Loucy (cell line): ENCODE data around the gene ARHGAP42.

ENCODE experiments used
- H2AFZ ChIP-seq: fragments of 200-600 bp; sonication (generic); 2 replicates; pipeline ENCODE4 v1.6.0; 2016; ENCODE audit warnings: antibody characterized with exemption, mild to moderate bottlenecking, low read length, moderate library complexity
- H3F3A ChIP-seq: fragments of 200-600 bp; 2 replicates; pipeline ENCODE4 v1.6.0; 2016; ENCODE audit warnings: antibody characterized with exemption, low read depth, mild to moderate bottlenecking
- H3K27me3 ChIP-seq: fragments of 200-600 bp; sonication (generic); 2 replicates; pipeline ENCODE4 v1.6.1; 2014; ENCODE audit warnings: low read length, mild to moderate bottlenecking; ENCODE audit not compliant: insufficient read depth, poor library complexity, severe bottlenecking
- H3K36me3 ChIP-seq: fragments of 200-600 bp; sonication (generic); 2 replicates; pipeline ENCODE4 v1.6.1; 2016; ENCODE audit warnings: low read length; ENCODE audit not compliant: insufficient read depth
- H3K4me1 ChIP-seq: fragments of 200-600 bp; sonication (generic); 2 replicates; pipeline ENCODE4 v1.5.1; 2014; ENCODE audit warnings: low read length, mild to moderate bottlenecking; ENCODE audit not compliant: insufficient read depth, poor library complexity, severe bottlenecking
- H3K4me2 ChIP-seq: fragments of 200-600 bp; sonication (generic); 2 replicates; pipeline ENCODE4 v1.6.0; 2014; ENCODE audit warnings: antibody characterized with exemption, low read length, low read depth, mild to moderate bottlenecking; ENCODE audit not compliant: poor library complexity, severe bottlenecking
- H3K4me3 ChIP-seq: fragments of 200-600 bp; sonication (generic); 2 replicates; pipeline ENCODE4 v1.5.1; 2014; ENCODE audit warnings: low read length, mild to moderate bottlenecking, mixed read lengths; ENCODE audit not compliant: poor library complexity, severe bottlenecking
- H3K79me2 ChIP-seq: fragments of 200-600 bp; sonication (generic); 2 replicates; pipeline ENCODE4 v1.6.1; 2014; ENCODE audit warnings: low read length; ENCODE audit not compliant: insufficient read depth
- H3K9ac ChIP-seq: fragments of 200-600 bp; sonication (generic); 2 replicates; pipeline ENCODE4 v1.6.0; 2014; ENCODE audit warnings: mild to moderate bottlenecking, low read depth, low read length, moderate library complexity; ENCODE audit not compliant: poor library complexity, severe bottlenecking
- H3K9me2 ChIP-seq: fragments of 200-600 bp; sonication (generic); replicated peaks from 2 replicates; pipeline ENCODE4 v1.6.1; 2016; ENCODE audit warnings: low read depth, low read length, mixed read lengths
- H3K9me3 ChIP-seq: fragments of 200-600 bp; sonication (generic); 2 replicates; pipeline ENCODE4 v1.6.1; 2014; ENCODE audit warnings: mild to moderate bottlenecking, antibody characterized with exemption, low read length, low read depth; ENCODE audit not compliant: insufficient read depth
- H4K20me1 ChIP-seq: fragments of 200-600 bp; sonication (generic); 2 replicates; pipeline ENCODE4 v1.6.0; 2014; ENCODE audit warnings: antibody characterized with exemption, low read length, mild to moderate bottlenecking; ENCODE audit not compliant: insufficient read depth, poor library complexity, severe bottlenecking
- CTCF ChIP-seq: fragments of 200-600 bp; sonication (generic); conservative IDR thresholded peaks from 2 replicates; pipeline ENCODE4 v1.5.1; 2014; ENCODE audit warnings: mild to moderate bottlenecking, antibody characterized with exemption, low read length
- EZH2phosphoT487 ChIP-seq: fragments of 200-600 bp; IDR thresholded peaks from 2 replicates; pipeline ENCODE4 v1.6.1; 2018; ENCODE audit warnings: antibody characterized with exemption, mild to moderate bottlenecking, moderate library complexity, borderline replicate concordance

The ARHGAP42 gene

GRCh38 chr11:101032991-101033390 is 345.9 kb downstream of the ARHGAP42 start:
- H3K27me3 ChIP-seq: no peaks in the 10 kb centered on the region
- H4K20me1 ChIP-seq: no peaks in the 10 kb centered on the region
- no peak overlapping the region for H3K4me2 ChIP-seq
- TF ChIP-seq EZH2phosphoT487 (no peak), CTCF (no peak)
- H3K79me2 ChIP-seq: no peaks in the 10 kb centered on the region
- H2AFZ ChIP-seq: no peak overlapping the region
- H3K4me1 ChIP-seq: no peaks in the 10 kb centered on the region
- no peak overlapping the region for H3K9ac ChIP-seq
- no peaks in the 10 kb centered on the region for H3F3A ChIP-seq
- H3K9me2 ChIP-seq: 0 out of 2 replicates have a peak, but pooled peaks cover 4% of the 10 kb centered on the region
- H3K4me3 ChIP-seq: no peak overlapping the region
- no peaks in the 10 kb centered on the region for H3K36me3 ChIP-seq
- H3K9me3 ChIP-seq: no peaks in the 10 kb centered on the region

- Histone ChIP-seq H3K4me1 (no peaks in the 10 kb centered on the region), H3K79me2 (no peaks in the 10 kb centered on the region), H4K20me1 (no peaks in the 10 kb centered on the region), H3K27me3 (no peaks in the 10 kb centered on the region), H3F3A (no peaks in the 10 kb centered on the region), H3K4me3 (no peak overlapping the region), H3K9ac (no peak overlapping the region), H2AFZ (no peak overlapping the region), H3K36me3 (no peaks in the 10 kb centered on the region), H3K4me2 (no peak overlapping the region), H3K9me2 (no peaks in the 10 kb centered on the region), H3K9me3 (no peaks in the 10 kb centered on the region)
- TF ChIP-seq EZH2phosphoT487 (no peak), CTCF (no peak)
Measured at GRCh38 chr11:101034076-101034475, 347.0 kb downstream of the ARHGAP42 start.

- H3K9ac ChIP-seq: no peak overlapping the region
- no peaks in the 10 kb centered on the region for H4K20me1 ChIP-seq
- no peaks in the 10 kb centered on the region for H3K9me2 ChIP-seq
- H3K36me3 ChIP-seq: no peaks in the 10 kb centered on the region
- TF ChIP-seq CTCF: no peak
- TF ChIP-seq EZH2phosphoT487: no peak
- H3K9me3 ChIP-seq: no peaks in the 10 kb centered on the region
- H3K79me2 ChIP-seq: no peaks in the 10 kb centered on the region
- no peaks in the 10 kb centered on the region for H3F3A ChIP-seq
- no peaks in the 10 kb centered on the region for H3K4me1 ChIP-seq
- H3K4me3 ChIP-seq: no peak overlapping the region
- H2AFZ ChIP-seq: no peak overlapping the region
- no peaks in the 10 kb centered on the region for H3K27me3 ChIP-seq
- H3K4me2 ChIP-seq: no peak overlapping the region
Measured at GRCh38 chr11:101035872-101036271, 348.8 kb downstream of the ARHGAP42 start.
